H1 (cell line): ENCODE measurements around the gene PI4KB. TPM values are rescaled to one million over a fixed set of nuclear protein-coding genes. Genes with fewer than 3 reads are reported as not detected.

ENCODE experiments used
- CTCF ChIA-PET: fragments of 300-600 bp; sonication (Branson Sonifier 250); formaldehyde crosslinking; loops from one replicate; lab custom pipeline; 2021; ENCODE audit not compliant: partially characterized antibody; lab: Charles Lee
- POLR2A ChIA-PET: fragments of 300-600 bp; sonication (Branson Sonifier 250); formaldehyde crosslinking; loops from one replicate; lab custom pipeline; 2021; ENCODE audit warnings: inconsistent platforms; ENCODE audit not compliant: partially characterized antibody; lab: Charles Lee
- DNase-seq, 2 experiments: peaks; one replicate each; pipeline versions ENCODE4 v3.0.0 to v3.0.0-alpha.2; 2010 to 2022; ENCODE audit warnings: low spot score in 2 of 2, low read depth in 1 of 2, mixed read lengths in 1 of 2
- FAIRE-seq: peaks from 2 replicates; lab custom pipeline; 2011; peaks lifted over from hg19 to GRCh38; lab: Jason Lieb, UNC
- H2AFZ ChIP-seq: 2 replicates; pipeline ENCODE4 v1.8.1; 2012; ENCODE audit warnings: low read length, inconsistent platforms
- H2AK5ac ChIP-seq: 2 replicates; pipeline ENCODE4 v1.6.1; 2013; ENCODE audit warnings: low read depth, low read length
- H2BK120ac ChIP-seq: replicated peaks from 2 replicates; pipeline ENCODE3; 2013; ENCODE audit warnings: low read depth, low read length, inconsistent platforms
- H2BK12ac ChIP-seq: 2 replicates; pipeline ENCODE4 v1.6.1; 2013; ENCODE audit warnings: low read depth, low read length
- H2BK15ac ChIP-seq: 2 replicates; pipeline ENCODE4 v1.6.1; 2013; ENCODE audit warnings: low read length
- H2BK20ac ChIP-seq: 2 replicates; pipeline ENCODE4 v1.6.1; 2013; ENCODE audit warnings: low read length
- H2BK5ac ChIP-seq: 2 replicates; pipeline ENCODE4 v1.6.1; 2013; ENCODE audit warnings: low read depth, low read length
- H3K14ac ChIP-seq: 2 replicates; pipeline ENCODE4 v1.6.1; 2013; ENCODE audit warnings: inconsistent platforms; ENCODE audit not compliant: insufficient read length
- H3K18ac ChIP-seq: 2 replicates; pipeline ENCODE4 v1.6.1; 2013; ENCODE audit warnings: low read length; ENCODE audit errors: extremely low read depth
- H3K23ac ChIP-seq: 2 replicates; pipeline ENCODE4 v1.6.1; 2013; ENCODE audit warnings: inconsistent platforms; ENCODE audit not compliant: insufficient read length
- H3K23me2 ChIP-seq: 2 replicates; pipeline ENCODE4 v1.6.1; 2013; ENCODE audit warnings: low read depth, low read length
- H3K27ac ChIP-seq: 2 replicates; pipeline ENCODE4 v1.6.1; 2011; ENCODE audit warnings: low read depth, low read length, inconsistent platforms
- H3K27me3 ChIP-seq, 4 experiments: replicated peaks in 1 of 4; 1 replicate in 1 of 4; 2 replicates in 3 of 4; pipeline versions ENCODE4 v1.6.1 to v1.8.1; 2011 to 2013; ENCODE audit warnings: low read length in 3 of 4, mild to moderate bottlenecking in 3 of 4, inconsistent platforms in 2 of 4, mixed read lengths in 2 of 4, moderate library complexity in 1 of 4; ENCODE audit not compliant: control insufficient read depth in 3 of 4, insufficient read depth in 3 of 4; ENCODE audit errors: extremely low read depth in 1 of 4
- H3K36me3 ChIP-seq, 4 experiments: 2 replicates each; pipeline versions ENCODE4 v1.6.1 to v1.8.1; 2011 to 2013; ENCODE audit warnings: mild to moderate bottlenecking in 4 of 4, low read length in 3 of 4, moderate library complexity in 2 of 4, control low read depth in 1 of 4, inconsistent platforms in 1 of 4; ENCODE audit not compliant: insufficient read depth in 4 of 4, control insufficient read depth in 2 of 4
- H3K4ac ChIP-seq: replicated peaks from 2 replicates; pipeline ENCODE3; 2013; ENCODE audit warnings: low read length, low read depth, mixed read lengths, inconsistent platforms; ENCODE audit not compliant: insufficient read length
- H3K4me1 ChIP-seq, 4 experiments: replicated peaks in 1 of 4; 1 replicate in 1 of 4; 2 replicates in 3 of 4; pipeline versions ENCODE4 v1.6.1 to v1.8.1; 2011 to 2013; ENCODE audit warnings: low read length in 3 of 4, inconsistent platforms in 2 of 4, mixed read lengths in 1 of 4; ENCODE audit not compliant: insufficient read depth in 4 of 4, control insufficient read depth in 3 of 4
- H3K4me2 ChIP-seq, 2 experiments: 2 replicates each; pipeline versions ENCODE4 v1.6.1 to v1.8.1; 2011 to 2013; ENCODE audit warnings: low read depth in 2 of 2, low read length in 2 of 2, control low read depth in 1 of 2, inconsistent platforms in 1 of 2, mild to moderate bottlenecking in 1 of 2; ENCODE audit not compliant: insufficient read depth in 1 of 2
- H3K4me3 ChIP-seq, 4 experiments: fragments of 200-600, 300-600 bp in 1 of 4; sonication (generic), shearing (Covaris generic), sonication (Bioruptor Twin) in 1 of 4; 2 replicates each; pipeline versions ENCODE4 v1.5.1 to v1.8.1; 2011 to 2016; ENCODE audit warnings: low read length in 4 of 4, low read depth in 3 of 4, control low read depth in 2 of 4, inconsistent platforms in 2 of 4, mild to moderate bottlenecking in 2 of 4, mixed read lengths in 1 of 4, moderate library complexity in 1 of 4; ENCODE audit not compliant: insufficient read depth in 2 of 4; ENCODE audit errors: extremely low read depth in 1 of 4
- H3K56ac ChIP-seq: replicated peaks from 2 replicates; pipeline ENCODE3; 2013; ENCODE audit warnings: low read depth, mild to moderate bottlenecking, mixed read lengths, low read length, inconsistent platforms; ENCODE audit not compliant: insufficient read length
- H3K79me1 ChIP-seq: 2 replicates; pipeline ENCODE4 v1.6.1; 2013; ENCODE audit warnings: low read depth, low read length, control low read depth
- H3K79me2 ChIP-seq, 2 experiments: 2 replicates each; pipeline versions ENCODE4 v1.6.1 to v1.8.1; 2012 to 2013; ENCODE audit warnings: low read length in 2 of 2, mild to moderate bottlenecking in 2 of 2, inconsistent platforms in 1 of 2; ENCODE audit not compliant: insufficient read depth in 2 of 2, control insufficient read depth in 1 of 2
- H3K9ac ChIP-seq, 4 experiments: replicated peaks in 1 of 4; 1 replicate in 1 of 4; 2 replicates in 3 of 4; pipeline versions ENCODE4 v1.6.1 to v1.8.1; 2011 to 2013; ENCODE audit warnings: low read depth in 3 of 4, low read length in 3 of 4, control low read depth in 2 of 4, mild to moderate bottlenecking in 2 of 4, moderate library complexity in 2 of 4, inconsistent platforms in 1 of 4; ENCODE audit errors: extremely low read depth in 1 of 4
- H3K9me3 ChIP-seq, 2 experiments: 2 replicates each; pipeline versions ENCODE4 v1.6.1 to v1.8.1; 2012 to 2013; ENCODE audit warnings: mild to moderate bottlenecking in 2 of 2, moderate library complexity in 2 of 2, control low read depth in 1 of 2, inconsistent platforms in 1 of 2, low read depth in 1 of 2, low read length in 1 of 2, mixed read lengths in 1 of 2; ENCODE audit not compliant: insufficient read depth in 2 of 2
- H4K20me1 ChIP-seq, 2 experiments: replicated peaks in 1 of 2; 2 replicates each; pipeline versions ENCODE3 to v1.8.1; 2011 to 2013; ENCODE audit warnings: inconsistent platforms in 2 of 2, low read length in 2 of 2, mild to moderate bottlenecking in 1 of 2; ENCODE audit not compliant: insufficient read depth in 2 of 2, control insufficient read depth in 1 of 2
- H4K5ac ChIP-seq: 2 replicates; pipeline ENCODE4 v1.6.1; 2013; ENCODE audit warnings: low read length, low read depth, mixed read lengths, inconsistent platforms; ENCODE audit not compliant: insufficient read length
- H4K8ac ChIP-seq: 2 replicates; pipeline ENCODE4 v1.8.0; 2013; ENCODE audit warnings: mild to moderate bottlenecking, moderate library complexity, low read length, inconsistent platforms; ENCODE audit not compliant: insufficient read depth; ENCODE audit errors: extremely low read depth
- H4K91ac ChIP-seq: replicated peaks from 2 replicates; pipeline ENCODE3; 2013; ENCODE audit warnings: low read length, mixed read lengths, inconsistent platforms; ENCODE audit not compliant: insufficient read length
- GABPA ChIP-seq: IDR thresholded peaks from 2 replicates; pipeline ENCODE4 v1.6.1; 2011; ENCODE audit warnings: mild to moderate bottlenecking, low read length, moderate library complexity, borderline replicate concordance; ENCODE audit not compliant: insufficient read depth
- WGBS, 2 experiments: shearing (Covaris generic) in 1 of 2; methylation state at CpG; one replicate each; pipeline versions ENCODE4 v1.1.6 to v1.1.7; 2013 to 2015; ENCODE audit warnings: low lambda C conversion rate in 2 of 2, mixed read lengths in 2 of 2, inconsistent platforms in 1 of 2, low coverage in 1 of 2, missing lambda C conversion rate in 1 of 2; ENCODE audit not compliant: insufficient replicate concordance in 2 of 2, insufficient coverage in 1 of 2, insufficient read length in 1 of 2; ENCODE audit errors: extremely low coverage in 1 of 2, missing lambda C conversion rate in 1 of 2; 5-methylcytosine and 5-hydroxymethylcytosine counted together
- polyA plus RNA-seq, 7 experiments: library from polyadenylated mRNA; depleted of rRNA in 3 of 7; stranded (reverse) in 5 of 7; unstranded in 2 of 7; fragments of >200 nt in 5 of 7; fragments of 200-250 nt in 2 of 7; gene quantifications; 1 replicate in 5 of 7; 2 replicates in 1 of 7; 4 replicates in 1 of 7; pipeline versions ENCODE4 v1.2.1 to v1.2.3, GENCODE V29; 2011 to 2013; ENCODE audit warnings: missing spikeins in 2 of 7, mixed read lengths in 2 of 7
- total RNA-seq: library from RNA; stranded (reverse); fragmentation: NEBNext Ultra II Directional; extraction: Animal tissue kit (Norgen Biotek cat#: 25700); gene quantifications from 2 replicates; pipeline ENCODE4 v1.2.1, GENCODE V29; 2021

PI4KB gene
- total and polyA plus RNA-seq, 2 of the 8 experiments (the other 6 are each of a cell fraction or from before 2014, with no cell fraction given): 30.1 to 37.1 TPM

DNA sequence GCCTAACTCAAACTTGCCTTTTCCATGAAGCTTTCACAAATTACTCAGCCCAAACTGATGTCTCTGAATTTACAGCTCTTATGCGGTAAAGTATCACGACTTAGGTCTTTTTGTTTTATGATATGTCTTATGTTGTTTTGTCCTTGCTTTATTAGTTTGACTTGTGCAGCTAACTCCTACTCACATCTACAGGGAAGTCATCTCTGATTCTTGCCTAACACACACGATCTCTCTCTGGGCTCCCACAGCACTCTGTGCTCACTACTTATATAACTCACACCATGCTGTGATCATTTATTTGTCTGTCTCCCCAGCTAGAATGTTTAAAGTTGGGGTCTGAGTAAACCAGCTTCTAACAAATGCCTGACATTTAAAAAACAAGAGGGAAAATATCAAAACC, 9.3 kb upstream of the PI4KB start:
- no peak for DNase-seq
- no peak overlapping the region for H3K9ac ChIP-seq
- H2AFZ ChIP-seq: no peak overlapping the region
- H2BK120ac ChIP-seq: no peak overlapping the region
- H3K4ac ChIP-seq: no peak overlapping the region
- H4K5ac ChIP-seq: no peak overlapping the region
- no peak for TF ChIP-seq GABPA
- TF ChIP-seq, all 59 proteins: peak for 0
- Histone ChIP-seq H3K18ac (no peak overlapping the region), H2BK20ac (no peak overlapping the region), H3K36me3 (no peaks in the 10 kb centered on the region), H3K27ac (no peak overlapping the region), H3K14ac (no peak overlapping the region), H3K4me1 (no peaks in the 10 kb centered on the region), H4K20me1 (no peaks in the 10 kb centered on the region), H4K8ac (no peak overlapping the region), H3K23ac (no peak overlapping the region), H3K4me3 (no peak overlapping the region), H3K79me2 (no peaks in the 10 kb centered on the region), H2BK5ac (no peak overlapping the region), H2BK15ac (no peak overlapping the region), H3K56ac (no peak overlapping the region), H2AK5ac (no peak overlapping the region), H4K91ac (no peak overlapping the region), H3K23me2 (no peaks in the 10 kb centered on the region), H3K9me3 (no peaks in the 10 kb centered on the region), H3K4me2 (no peak overlapping the region), H2BK12ac (no peak overlapping the region), H3K79me1 (no peaks in the 10 kb centered on the region), H3K27me3 (no peaks in the 10 kb centered on the region)
- ChIA-PET POLR2A (interaction anchor here (0.7 to 7.0 kb wide), 10 partner anchors 8 to 208 kb away, joined by 3 to 46 read pairs (median 3); partner anchors contain the start of genes PI4KB and PSMB4), CTCF (interaction anchor here (1.0 to 8.4 kb wide), 5 partner anchors 25 to 55 kb away, joined by 3 to 129 read pairs (median 4); partner anchors contain the start of gene ZNF687)
- WGBS, 2 experiments: 87% methylated on average over 3 of the region's 3 CpGs; no CpG with 5 or more reads in 1 of the 2 experiments
- FAIRE-seq: no peak
